GM23338 (cell line): ENCODE data around the gene RNF13. TPM values are rescaled to one million over a fixed set of nuclear protein-coding genes. Genes with fewer than 3 reads are reported as not detected.

Experiments used
- ATAC-seq: fragments of 200-7000 bp; cut with Tn5 transposase; 3 replicates; pipeline ENCODE4 v1.9.1; 2020
- DNase-seq: peaks from one replicate; pipeline ENCODE4 v3.0.0-alpha.2; 2015; ENCODE audit warnings: low spot score
- H2AFZ ChIP-seq: fragments of 200-600 bp; sonication (generic); 2 replicates; pipeline ENCODE4 v1.8.0; 2016; ENCODE audit warnings: antibody characterized with exemption, mild to moderate bottlenecking, moderate library complexity
- H3F3A ChIP-seq: fragments of 200-600 bp; sonication (generic); replicated peaks from 2 replicates; pipeline ENCODE4 v1.8.0; 2017; ENCODE audit warnings: antibody characterized with exemption, mixed run types, low read depth
- H3K27ac ChIP-seq: fragments of 200-600 bp; sonication (generic); 2 replicates; pipeline ENCODE4 v1.6.1; 2016; ENCODE audit warnings: low read depth
- H3K27me3 ChIP-seq: fragments of 200-600 bp; sonication (generic); 2 replicates; pipeline ENCODE4 v1.8.0; 2016; ENCODE audit warnings: mild to moderate bottlenecking, mixed run types, moderate library complexity; ENCODE audit not compliant: insufficient read depth
- H3K36me3 ChIP-seq: fragments of 200-600 bp; sonication (generic); 2 replicates; pipeline ENCODE4 v1.8.0; 2016; ENCODE audit warnings: mild to moderate bottlenecking; ENCODE audit not compliant: insufficient read depth
- H3K4me1 ChIP-seq: fragments of 200-600 bp; sonication (generic); 2 replicates; pipeline ENCODE4 v1.8.0; 2016; ENCODE audit warnings: mild to moderate bottlenecking, moderate library complexity; ENCODE audit not compliant: insufficient read depth
- H3K4me2 ChIP-seq: fragments of 200-600 bp; sonication (generic); 2 replicates; pipeline ENCODE4 v1.7.1; 2017; ENCODE audit warnings: mixed run types
- H3K4me3 ChIP-seq: fragments of 200-600 bp; sonication (generic); 2 replicates; pipeline ENCODE4 v1.6.1; 2016; ENCODE audit warnings: mixed run types
- H3K79me2 ChIP-seq: fragments of 200-600 bp; sonication (generic); replicated peaks from 2 replicates; pipeline ENCODE4 v1.8.0; 2017; ENCODE audit warnings: mild to moderate bottlenecking; ENCODE audit not compliant: insufficient read depth
- H3K9me2 ChIP-seq: fragments of 200-600 bp; sonication (generic); 2 replicates; pipeline ENCODE4 v1.8.0; 2017; ENCODE audit not compliant: insufficient read depth
- H4K20me1 ChIP-seq: fragments of 200-600 bp; sonication (generic); replicated peaks from 2 replicates; pipeline ENCODE4 v1.8.0; 2017; ENCODE audit warnings: mild to moderate bottlenecking; ENCODE audit not compliant: insufficient read depth
- H3K27ac Mint-ChIP-seq: 2 replicates; pipeline ENCODE4 v1.8.0; 2020; ENCODE audit warnings: inconsistent platforms, mild to moderate bottlenecking, moderate library complexity, mixed read lengths
- H3K27me3 Mint-ChIP-seq: 3 replicates; pipeline ENCODE4 v1.8.0; 2022; ENCODE audit warnings: low read depth, mild to moderate bottlenecking, moderate library complexity, mixed read lengths, inconsistent platforms; ENCODE audit not compliant: insufficient read depth, poor library complexity
- H3K36me3 Mint-ChIP-seq: 3 replicates; pipeline ENCODE4 v1.8.0; 2021; ENCODE audit warnings: low read depth, mild to moderate bottlenecking, inconsistent platforms, moderate library complexity, mixed read lengths
- H3K4me1 Mint-ChIP-seq: 3 replicates; pipeline ENCODE4 v1.8.0; 2020; ENCODE audit warnings: mild to moderate bottlenecking, inconsistent platforms, mixed read lengths
- H3K4me3 Mint-ChIP-seq: 3 replicates; pipeline ENCODE4 v1.8.0; 2021; ENCODE audit warnings: moderate library complexity, mild to moderate bottlenecking, inconsistent platforms, mixed read lengths
- H3K9me3 Mint-ChIP-seq: 3 replicates; pipeline ENCODE4 v1.8.0; 2020; ENCODE audit warnings: moderate library complexity, mild to moderate bottlenecking, inconsistent platforms, mixed read lengths
- CREB1 ChIP-seq: fragments of 250-450 bp; sonication (Bioruptor Pico); IDR thresholded peaks from 2 replicates; pipeline ENCODE4 v1.5.0; 2020; ENCODE audit warnings: low read depth, mild to moderate bottlenecking, moderate library complexity
- EZH2 ChIP-seq: fragments of 200-600 bp; sonication (generic); IDR thresholded peaks from one replicate; pipeline ENCODE4 v1.8.0; 2017; ENCODE audit warnings: antibody characterized with exemption, mild to moderate bottlenecking, low read depth; ENCODE audit not compliant: unreplicated experiment
- EZH2phosphoT487 ChIP-seq: fragments of 200-600 bp; sonication (generic); IDR thresholded peaks from one replicate; pipeline ENCODE4 v1.8.1; 2018; ENCODE audit warnings: antibody characterized with exemption; ENCODE audit not compliant: unreplicated experiment
- JUNB ChIP-seq: IDR thresholded peaks from one replicate; pipeline ENCODE4 v1.6.1; 2016; ENCODE audit warnings: antibody characterized with exemption; ENCODE audit not compliant: unreplicated experiment
- NANOG ChIP-seq: IDR thresholded peaks from 2 replicates; pipeline ENCODE4 v1.6.1; 2016; ENCODE audit warnings: antibody characterized with exemption, borderline replicate concordance
- POLR2AphosphoS5 ChIP-seq: IDR thresholded peaks from 2 replicates; pipeline ENCODE4 v1.6.1; 2016; ENCODE audit warnings: antibody characterized with exemption, low read depth
- STAT1 ChIP-seq: IDR thresholded peaks from one replicate; pipeline ENCODE4 v1.6.1; 2016; ENCODE audit warnings: antibody characterized with exemption; ENCODE audit not compliant: unreplicated experiment
- ZNF114 ChIP-seq: fragments of 250-450 bp; sonication (Bioruptor Pico); IDR thresholded peaks from 2 replicates; pipeline ENCODE4 v1.5.0; 2020; ENCODE audit warnings: mild to moderate bottlenecking, moderate library complexity
- ZNF331 ChIP-seq: fragments of 250-450 bp; sonication (Bioruptor Pico); IDR thresholded peaks from 2 replicates; pipeline ENCODE4 v1.5.0; 2020; ENCODE audit warnings: low read depth, mild to moderate bottlenecking, moderate library complexity
- polyA plus RNA-seq: library from polyadenylated mRNA; unstranded; fragments of >200 nt; fragmentation: Nextera tagmentation; extraction: Ambion mirVana; gene quantifications from 2 replicates; pipeline ENCODE4 v1.2.1, GENCODE V29; 2016
- total RNA-seq: library from RNA; depleted of rRNA; stranded (reverse); fragments of >200 nt; shearing (Covaris generic); gene quantifications from 2 replicates; pipeline ENCODE4 v1.2.3, GENCODE V29; 2014
- TF ChIP-seq, protein P1 (sequence below): fragments of 250-450 bp; sonication (Bioruptor Pico); IDR thresholded peaks from 2 replicates; pipeline ENCODE4 v1.5.0; 2020; ENCODE audit warnings: mild to moderate bottlenecking, moderate library complexity
- TF ChIP-seq, protein P2 (sequence below): IDR thresholded peaks from 2 replicates; pipeline ENCODE4 v1.6.1; 2016; ENCODE audit warnings: antibody characterized with exemption
- TF ChIP-seq, protein P3 (sequence below): IDR thresholded peaks from one replicate; pipeline ENCODE4 v1.6.1; 2018; ENCODE audit warnings: antibody characterized with exemption; ENCODE audit not compliant: unreplicated experiment
- TF ChIP-seq, protein P4 (sequence below), 2 experiments: fragments of 200-600 bp in 1 of 2; sonication (generic) in 1 of 2; conservative IDR thresholded peaks; 2 replicates each; pipeline versions ENCODE4 v1.5.1 to v1.6.1; 2016 to 2017; ENCODE audit warnings: antibody characterized with exemption in 2 of 2, low read depth in 2 of 2, mild to moderate bottlenecking in 2 of 2, moderate library complexity in 1 of 2

The RNF13 gene
- total and polyA plus RNA-seq, 2 experiments from 2014 or later: 46.3 to 101 TPM

DNA sequence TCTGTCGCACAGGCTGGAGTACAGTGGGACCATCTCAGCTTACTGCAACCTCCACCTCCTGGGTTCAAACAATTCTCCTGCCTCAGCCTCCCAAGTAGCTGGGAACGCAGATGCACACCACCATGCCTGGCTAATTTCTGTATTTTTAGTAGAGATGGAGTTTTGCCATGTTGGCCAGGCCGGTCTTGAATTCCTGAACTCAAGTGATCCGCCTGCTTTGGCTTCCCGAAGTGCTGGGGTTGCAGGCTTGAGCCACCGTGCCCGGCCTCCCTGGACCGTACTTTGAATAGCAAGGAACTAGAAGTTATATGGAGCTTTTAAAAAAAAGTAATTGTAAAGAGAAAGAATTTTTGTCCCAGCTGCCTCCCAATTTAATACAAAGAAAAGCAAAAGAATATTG lies 12.3 kb upstream of the RNF13 start:
- Histone ChIP-seq H3K36me3 (no peaks in the 10 kb centered on the region), H3K4me1 (no peaks in the 10 kb centered on the region), H4K20me1 (no peaks in the 10 kb centered on the region), H3K9me2 (no peaks in the 10 kb centered on the region), H3K4me2 (no peak overlapping the region), H3K27me3 (no peaks in the 10 kb centered on the region), H2AFZ (no peak overlapping the region), H3F3A (no peaks in the 10 kb centered on the region), H3K79me2 (no peaks in the 10 kb centered on the region), H3K27ac (no peak overlapping the region), H3K4me3 (no peak overlapping the region)
- no peaks in the 10 kb centered on the region for H3K36me3 Mint-ChIP-seq
- no peak for TF ChIP-seq EZH2phosphoT487
- TF ChIP-seq, protein P1, sequence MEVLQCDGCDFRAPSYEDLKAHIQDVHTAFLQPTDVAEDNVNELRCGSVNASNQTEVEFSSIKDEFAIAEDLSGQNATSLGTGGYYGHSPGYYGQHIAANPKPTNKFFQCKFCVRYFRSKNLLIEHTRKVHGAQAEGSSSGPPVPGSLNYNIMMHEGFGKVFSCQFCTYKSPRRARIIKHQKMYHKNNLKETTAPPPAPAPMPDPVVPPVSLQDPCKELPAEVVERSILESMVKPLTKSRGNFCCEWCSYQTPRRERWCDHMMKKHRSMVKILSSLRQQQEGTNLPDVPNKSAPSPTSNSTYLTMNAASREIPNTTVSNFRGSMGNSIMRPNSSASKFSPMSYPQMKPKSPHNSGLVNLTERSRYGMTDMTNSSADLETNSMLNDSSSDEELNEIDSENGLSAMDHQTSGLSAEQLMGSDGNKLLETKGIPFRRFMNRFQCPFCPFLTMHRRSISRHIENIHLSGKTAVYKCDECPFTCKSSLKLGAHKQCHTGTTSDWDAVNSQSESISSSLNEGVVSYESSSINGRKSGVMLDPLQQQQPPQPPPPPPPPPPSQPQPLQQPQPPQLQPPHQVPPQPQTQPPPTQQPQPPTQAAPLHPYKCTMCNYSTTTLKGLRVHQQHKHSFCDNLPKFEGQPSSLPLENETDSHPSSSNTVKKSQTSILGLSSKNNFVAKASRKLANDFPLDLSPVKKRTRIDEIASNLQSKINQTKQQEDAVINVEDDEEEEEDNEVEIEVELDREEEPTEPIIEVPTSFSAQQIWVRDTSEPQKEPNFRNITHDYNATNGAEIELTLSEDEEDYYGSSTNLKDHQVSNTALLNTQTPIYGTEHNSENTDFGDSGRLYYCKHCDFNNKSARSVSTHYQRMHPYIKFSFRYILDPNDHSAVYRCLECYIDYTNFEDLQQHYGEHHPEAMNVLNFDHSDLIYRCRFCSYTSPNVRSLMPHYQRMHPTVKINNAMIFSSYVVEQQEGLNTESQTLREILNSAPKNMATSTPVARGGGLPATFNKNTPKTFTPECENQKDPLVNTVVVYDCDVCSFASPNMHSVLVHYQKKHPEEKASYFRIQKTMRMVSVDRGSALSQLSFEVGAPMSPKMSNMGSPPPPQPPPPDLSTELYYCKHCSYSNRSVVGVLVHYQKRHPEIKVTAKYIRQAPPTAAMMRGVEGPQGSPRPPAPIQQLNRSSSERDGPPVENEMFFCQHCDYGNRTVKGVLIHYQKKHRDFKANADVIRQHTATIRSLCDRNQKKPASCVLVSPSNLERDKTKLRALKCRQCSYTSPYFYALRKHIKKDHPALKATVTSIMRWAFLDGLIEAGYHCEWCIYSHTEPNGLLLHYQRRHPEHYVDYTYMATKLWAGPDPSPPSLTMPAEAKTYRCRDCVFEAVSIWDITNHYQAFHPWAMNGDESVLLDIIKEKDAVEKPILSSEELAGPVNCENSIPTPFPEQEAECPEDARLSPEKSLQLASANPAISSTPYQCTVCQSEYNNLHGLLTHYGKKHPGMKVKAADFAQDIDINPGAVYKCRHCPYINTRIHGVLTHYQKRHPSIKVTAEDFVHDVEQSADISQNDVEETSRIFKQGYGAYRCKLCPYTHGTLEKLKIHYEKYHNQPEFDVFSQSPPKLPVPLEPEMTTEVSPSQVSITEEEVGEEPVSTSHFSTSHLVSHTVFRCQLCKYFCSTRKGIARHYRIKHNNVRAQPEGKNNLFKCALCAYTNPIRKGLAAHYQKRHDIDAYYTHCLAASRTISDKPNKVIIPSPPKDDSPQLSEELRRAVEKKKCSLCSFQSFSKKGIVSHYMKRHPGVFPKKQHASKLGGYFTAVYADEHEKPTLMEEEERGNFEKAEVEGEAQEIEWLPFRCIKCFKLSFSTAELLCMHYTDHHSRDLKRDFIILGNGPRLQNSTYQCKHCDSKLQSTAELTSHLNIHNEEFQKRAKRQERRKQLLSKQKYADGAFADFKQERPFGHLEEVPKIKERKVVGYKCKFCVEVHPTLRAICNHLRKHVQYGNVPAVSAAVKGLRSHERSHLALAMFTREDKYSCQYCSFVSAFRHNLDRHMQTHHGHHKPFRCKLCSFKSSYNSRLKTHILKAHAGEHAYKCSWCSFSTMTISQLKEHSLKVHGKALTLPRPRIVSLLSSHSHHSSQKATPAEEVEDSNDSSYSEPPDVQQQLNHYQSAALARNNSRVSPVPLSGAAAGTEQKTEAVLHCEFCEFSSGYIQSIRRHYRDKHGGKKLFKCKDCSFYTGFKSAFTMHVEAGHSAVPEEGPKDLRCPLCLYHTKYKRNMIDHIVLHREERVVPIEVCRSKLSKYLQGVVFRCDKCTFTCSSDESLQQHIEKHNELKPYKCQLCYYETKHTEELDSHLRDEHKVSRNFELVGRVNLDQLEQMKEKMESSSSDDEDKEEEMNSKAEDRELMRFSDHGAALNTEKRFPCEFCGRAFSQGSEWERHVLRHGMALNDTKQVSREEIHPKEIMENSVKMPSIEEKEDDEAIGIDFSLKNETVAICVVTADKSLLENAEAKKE (CRISPR knock-in tag): no peak
- TF ChIP-seq, protein P2, sequence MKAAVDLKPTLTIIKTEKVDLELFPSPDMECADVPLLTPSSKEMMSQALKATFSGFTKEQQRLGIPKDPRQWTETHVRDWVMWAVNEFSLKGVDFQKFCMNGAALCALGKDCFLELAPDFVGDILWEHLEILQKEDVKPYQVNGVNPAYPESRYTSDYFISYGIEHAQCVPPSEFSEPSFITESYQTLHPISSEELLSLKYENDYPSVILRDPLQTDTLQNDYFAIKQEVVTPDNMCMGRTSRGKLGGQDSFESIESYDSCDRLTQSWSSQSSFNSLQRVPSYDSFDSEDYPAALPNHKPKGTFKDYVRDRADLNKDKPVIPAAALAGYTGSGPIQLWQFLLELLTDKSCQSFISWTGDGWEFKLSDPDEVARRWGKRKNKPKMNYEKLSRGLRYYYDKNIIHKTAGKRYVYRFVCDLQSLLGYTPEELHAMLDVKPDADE: no peak
- TF ChIP-seq POLR2AphosphoS5: no peak
- no peak for TF ChIP-seq ZNF331 (CRISPR knock-in tag)
- TF ChIP-seq, protein P3, sequence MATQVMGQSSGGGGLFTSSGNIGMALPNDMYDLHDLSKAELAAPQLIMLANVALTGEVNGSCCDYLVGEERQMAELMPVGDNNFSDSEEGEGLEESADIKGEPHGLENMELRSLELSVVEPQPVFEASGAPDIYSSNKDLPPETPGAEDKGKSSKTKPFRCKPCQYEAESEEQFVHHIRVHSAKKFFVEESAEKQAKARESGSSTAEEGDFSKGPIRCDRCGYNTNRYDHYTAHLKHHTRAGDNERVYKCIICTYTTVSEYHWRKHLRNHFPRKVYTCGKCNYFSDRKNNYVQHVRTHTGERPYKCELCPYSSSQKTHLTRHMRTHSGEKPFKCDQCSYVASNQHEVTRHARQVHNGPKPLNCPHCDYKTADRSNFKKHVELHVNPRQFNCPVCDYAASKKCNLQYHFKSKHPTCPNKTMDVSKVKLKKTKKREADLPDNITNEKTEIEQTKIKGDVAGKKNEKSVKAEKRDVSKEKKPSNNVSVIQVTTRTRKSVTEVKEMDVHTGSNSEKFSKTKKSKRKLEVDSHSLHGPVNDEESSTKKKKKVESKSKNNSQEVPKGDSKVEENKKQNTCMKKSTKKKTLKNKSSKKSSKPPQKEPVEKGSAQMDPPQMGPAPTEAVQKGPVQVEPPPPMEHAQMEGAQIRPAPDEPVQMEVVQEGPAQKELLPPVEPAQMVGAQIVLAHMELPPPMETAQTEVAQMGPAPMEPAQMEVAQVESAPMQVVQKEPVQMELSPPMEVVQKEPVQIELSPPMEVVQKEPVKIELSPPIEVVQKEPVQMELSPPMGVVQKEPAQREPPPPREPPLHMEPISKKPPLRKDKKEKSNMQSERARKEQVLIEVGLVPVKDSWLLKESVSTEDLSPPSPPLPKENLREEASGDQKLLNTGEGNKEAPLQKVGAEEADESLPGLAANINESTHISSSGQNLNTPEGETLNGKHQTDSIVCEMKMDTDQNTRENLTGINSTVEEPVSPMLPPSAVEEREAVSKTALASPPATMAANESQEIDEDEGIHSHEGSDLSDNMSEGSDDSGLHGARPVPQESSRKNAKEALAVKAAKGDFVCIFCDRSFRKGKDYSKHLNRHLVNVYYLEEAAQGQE: no peak
- no peak for TF ChIP-seq CREB1
- TF ChIP-seq STAT1: no peak
- no peak for TF ChIP-seq JUNB
- TF ChIP-seq ZNF114 (CRISPR knock-in tag): no peak
- TF ChIP-seq, protein P4, sequence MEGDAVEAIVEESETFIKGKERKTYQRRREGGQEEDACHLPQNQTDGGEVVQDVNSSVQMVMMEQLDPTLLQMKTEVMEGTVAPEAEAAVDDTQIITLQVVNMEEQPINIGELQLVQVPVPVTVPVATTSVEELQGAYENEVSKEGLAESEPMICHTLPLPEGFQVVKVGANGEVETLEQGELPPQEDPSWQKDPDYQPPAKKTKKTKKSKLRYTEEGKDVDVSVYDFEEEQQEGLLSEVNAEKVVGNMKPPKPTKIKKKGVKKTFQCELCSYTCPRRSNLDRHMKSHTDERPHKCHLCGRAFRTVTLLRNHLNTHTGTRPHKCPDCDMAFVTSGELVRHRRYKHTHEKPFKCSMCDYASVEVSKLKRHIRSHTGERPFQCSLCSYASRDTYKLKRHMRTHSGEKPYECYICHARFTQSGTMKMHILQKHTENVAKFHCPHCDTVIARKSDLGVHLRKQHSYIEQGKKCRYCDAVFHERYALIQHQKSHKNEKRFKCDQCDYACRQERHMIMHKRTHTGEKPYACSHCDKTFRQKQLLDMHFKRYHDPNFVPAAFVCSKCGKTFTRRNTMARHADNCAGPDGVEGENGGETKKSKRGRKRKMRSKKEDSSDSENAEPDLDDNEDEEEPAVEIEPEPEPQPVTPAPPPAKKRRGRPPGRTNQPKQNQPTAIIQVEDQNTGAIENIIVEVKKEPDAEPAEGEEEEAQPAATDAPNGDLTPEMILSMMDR (conservative IDR thresholded peaks at IDR 0.05; ENCODE audit: low read depth in 2 of 2): no peak
- TF ChIP-seq NANOG: no peak
- no peak for TF ChIP-seq EZH2
- no peak overlapping the region for H3K27ac Mint-ChIP-seq
- no peak for ATAC-seq
- no peaks in the 10 kb centered on the region; the same call in 2 of the 3 replicates for H3K9me3 Mint-ChIP-seq
- no peak for DNase-seq
- H3K4me3 Mint-ChIP-seq: no peak overlapping the region
- H3K27me3 Mint-ChIP-seq: peaks cover 2% of the 10 kb centered on the region
- H3K4me1 Mint-ChIP-seq: no peaks in the 10 kb centered on the region
